Activated T-helper 9 cell treated with anti-CD3 and anti-CD28 coated beads, Interleukin-2, amount 50 U/mL, for 16 hours (primary cell): Measurements from ENCODE around the gene DCLK1.
"Not testable (repeated sequence)": the region's sequence is repeated elsewhere in the genome, so short reads cannot be mapped to it uniquely, and the experiment has no call there.

Source experiments
- DNase-seq: peaks from one replicate; pipeline ENCODE4 v3.0.0-alpha.2; 2020; ENCODE audit warnings: low read depth

Gene DCLK1

DNA sequence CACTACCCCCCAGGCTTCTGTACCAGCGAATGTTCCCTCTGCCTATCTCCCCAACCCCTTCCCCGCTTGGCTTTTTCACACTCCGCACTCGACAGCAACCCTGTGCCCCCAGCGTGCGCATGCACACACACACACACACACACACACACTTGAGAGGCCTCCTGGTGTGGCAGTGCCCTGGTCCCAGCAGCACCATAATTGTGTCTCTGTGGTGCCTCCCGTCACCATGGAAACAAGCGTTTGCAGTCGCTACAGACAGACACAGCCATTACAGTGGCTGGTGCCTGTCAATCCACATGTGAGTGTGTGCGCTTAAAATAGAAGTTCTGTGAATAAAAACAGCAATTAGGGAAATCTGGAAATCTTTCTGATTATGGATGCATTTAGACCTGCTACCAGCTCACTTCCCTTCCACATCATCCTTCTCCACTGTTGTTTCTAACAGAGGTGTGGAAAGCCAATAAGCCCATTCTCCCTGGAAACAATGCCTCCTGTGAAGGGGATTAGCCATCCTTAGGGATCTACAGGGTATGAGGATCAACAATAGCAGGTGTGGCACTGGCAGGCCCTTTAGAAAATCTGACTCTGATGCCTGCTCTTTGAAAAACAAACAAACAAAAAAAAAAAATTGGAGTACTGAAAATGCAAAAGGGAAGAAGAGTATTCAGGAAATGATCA, 146.3 kb downstream of the DCLK1 start:
- DNase-seq: no peak

- no peak for DNase-seq
These were observed 146.9 kb downstream of the DCLK1 start for GRCh38 chr13:35984287-35984686.

- DNase-seq: not testable (repeated sequence)
These were observed 147.5 kb downstream of the DCLK1 start for GRCh38 chr13:35983703-35984102.

DNA sequence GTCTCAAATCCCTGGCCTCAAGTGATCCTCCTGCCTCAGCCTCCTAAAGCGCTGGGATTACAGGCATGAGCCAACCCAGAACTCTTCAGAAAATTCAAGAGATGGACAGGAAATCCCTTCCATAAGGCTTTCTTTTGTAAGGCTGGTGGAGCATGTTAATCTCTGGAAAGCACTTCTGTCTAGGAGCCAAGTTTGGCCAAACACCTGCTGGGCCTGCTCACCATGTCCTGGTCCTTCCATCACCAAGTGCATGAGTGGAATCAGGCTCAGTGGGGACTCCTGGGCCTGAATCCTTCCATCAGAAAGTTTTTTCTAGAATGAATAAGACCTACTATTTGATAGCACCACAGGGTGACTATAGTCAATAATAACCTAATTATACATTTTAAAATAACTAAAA, 148.0 kb downstream of the DCLK1 start:
- DNase-seq: no peak

DNA sequence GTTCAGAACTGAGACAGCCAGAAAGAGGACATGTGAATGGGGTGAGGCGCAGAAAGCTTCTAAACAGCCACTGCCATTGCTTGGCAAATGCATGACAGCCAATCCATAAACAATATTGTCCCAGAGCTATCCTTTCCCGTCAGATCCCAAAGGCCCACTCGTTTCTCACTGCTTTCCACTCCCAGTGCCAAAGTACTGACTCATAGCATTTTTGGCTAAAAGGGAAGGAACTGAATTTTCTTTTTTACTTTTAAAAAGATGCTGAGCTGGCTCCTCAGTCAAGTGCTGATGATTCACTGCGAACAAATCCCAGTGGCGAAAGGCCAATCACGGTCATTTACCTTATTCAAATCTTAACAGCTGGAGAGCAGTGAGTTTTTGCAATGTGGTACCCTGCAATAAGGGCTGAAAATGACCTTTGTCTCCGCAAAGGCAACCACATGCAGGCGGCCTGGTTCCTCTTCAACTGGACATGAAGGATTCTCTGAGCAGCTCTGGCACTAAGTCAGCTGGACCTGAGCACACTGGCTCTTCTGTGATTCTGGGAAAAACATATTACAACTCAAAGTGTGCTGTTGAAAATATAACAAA, 151.7 kb downstream of the DCLK1 start:
- no peak for DNase-seq

DNA sequence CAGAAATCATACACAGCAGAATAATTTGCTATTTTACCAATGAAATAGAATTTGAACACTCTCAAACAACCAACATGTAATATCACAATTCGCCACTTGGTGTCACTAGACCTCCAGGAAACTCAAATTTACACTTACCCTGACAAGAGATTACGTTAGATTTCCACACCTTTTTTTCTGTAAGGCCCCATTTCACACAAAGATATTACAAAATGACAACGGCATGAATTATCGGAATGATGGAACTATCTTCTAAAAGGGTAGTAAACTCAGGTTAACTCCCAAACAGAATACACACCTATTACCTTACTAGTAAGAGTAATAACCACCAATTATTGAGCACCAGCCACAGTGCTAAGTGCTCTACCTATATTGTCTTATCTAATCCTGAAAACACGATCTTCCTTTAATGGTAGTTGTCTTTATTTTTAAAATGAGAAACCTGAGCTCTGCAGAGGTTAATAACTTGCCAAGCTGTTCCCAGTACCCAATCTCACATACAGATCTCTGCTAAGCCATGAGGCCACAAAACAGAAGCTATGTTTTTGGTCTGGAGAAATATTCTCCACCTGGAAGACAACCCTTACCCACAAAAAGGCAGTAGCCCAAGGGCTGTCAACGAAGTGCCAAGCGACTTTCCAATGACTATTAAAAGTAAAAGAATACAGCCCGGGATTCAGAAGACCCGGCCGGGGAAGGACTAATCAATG, 152.4 kb downstream of the DCLK1 start:
- no peak for DNase-seq

- DNase-seq: no peak
These were observed 154.1 kb downstream of the DCLK1 start for GRCh38 chr13:35977060-35977459.

DNA sequence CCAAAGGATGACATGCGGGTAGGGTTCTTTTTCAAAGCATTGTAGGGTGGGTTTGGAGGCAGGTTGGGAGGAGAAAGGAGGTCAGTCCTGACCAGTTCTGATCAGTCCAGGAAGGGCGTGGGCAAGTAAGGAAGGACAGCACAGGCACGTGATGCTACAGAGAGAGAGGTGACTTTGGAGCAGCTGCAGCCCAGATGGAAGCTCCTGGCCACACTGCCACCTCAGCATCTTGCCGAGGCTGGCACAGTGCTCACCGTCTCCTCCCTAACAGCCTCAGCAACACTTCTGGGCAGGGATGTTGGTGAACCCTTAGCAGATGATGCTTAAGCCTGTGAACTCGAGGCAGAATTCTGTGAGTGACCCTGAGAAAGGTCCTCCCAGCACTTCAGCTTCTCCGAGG, 155.1 kb downstream of the DCLK1 start:
- DNase-seq: no peak

- DNase-seq: not testable (repeated sequence)
These were observed 164.2 kb downstream of the DCLK1 start for GRCh38 chr13:35966951-35967350.

DNA sequence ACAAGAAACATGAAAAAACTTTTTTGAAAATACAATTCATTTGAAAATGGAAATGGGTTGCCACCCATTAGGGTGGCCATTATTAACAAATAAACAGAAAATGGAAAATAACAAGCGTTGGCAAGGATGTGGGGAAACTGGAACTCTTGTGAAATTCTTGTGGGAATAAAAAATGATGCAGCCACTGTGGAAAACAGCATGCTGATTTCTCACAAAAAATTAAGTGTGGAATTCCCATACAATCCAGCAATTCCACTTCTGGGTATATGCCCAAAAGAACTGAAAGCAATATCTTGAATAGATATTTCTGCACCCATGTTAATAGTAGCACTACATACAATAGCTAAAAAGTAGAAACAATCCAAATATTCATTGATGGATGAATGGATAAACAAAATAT, 165.2 kb downstream of the DCLK1 start:
- DNase-seq: no peak

DNA sequence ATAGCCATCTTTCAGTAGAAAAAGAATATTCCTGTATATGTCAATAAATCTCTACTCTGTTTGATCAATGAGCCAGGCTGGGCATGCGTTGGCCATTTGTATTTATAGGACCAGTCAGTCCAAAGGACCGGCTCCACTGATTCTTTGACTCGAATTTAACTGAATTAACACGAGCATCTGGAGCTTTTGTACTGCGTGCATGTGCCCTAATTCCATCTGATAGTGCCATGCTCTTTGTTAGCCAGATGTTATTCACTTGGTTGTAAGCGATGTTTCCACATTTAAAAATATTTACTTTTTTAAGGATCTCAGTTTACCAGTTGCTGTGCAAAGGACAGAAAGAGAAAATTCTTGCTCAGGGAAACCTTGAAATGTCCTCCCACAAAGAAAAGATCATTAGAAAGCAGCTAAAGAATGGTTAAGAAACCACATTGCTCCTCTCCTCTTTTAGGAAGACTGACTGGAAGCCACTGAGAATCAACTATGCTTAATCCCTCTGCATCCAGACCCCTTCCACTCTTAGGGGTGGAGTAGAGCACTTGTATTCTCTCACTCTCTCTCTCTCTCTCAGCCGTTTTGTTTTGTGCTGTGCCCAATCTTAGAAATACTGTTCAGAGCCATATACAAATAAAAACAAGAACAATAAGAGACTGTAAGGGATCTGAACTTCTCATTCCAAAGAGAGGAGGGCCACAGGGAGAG, 165.8 kb downstream of the DCLK1 start:
- no peak for DNase-seq

GRCh38 chr13:35964863-35965180, 166.4 kb downstream of the DCLK1 start:
- no peak for DNase-seq

GRCh38 chr13:35964011-35964862, 166.9 kb downstream of the DCLK1 start:
- DNase-seq: no peak

DNA sequence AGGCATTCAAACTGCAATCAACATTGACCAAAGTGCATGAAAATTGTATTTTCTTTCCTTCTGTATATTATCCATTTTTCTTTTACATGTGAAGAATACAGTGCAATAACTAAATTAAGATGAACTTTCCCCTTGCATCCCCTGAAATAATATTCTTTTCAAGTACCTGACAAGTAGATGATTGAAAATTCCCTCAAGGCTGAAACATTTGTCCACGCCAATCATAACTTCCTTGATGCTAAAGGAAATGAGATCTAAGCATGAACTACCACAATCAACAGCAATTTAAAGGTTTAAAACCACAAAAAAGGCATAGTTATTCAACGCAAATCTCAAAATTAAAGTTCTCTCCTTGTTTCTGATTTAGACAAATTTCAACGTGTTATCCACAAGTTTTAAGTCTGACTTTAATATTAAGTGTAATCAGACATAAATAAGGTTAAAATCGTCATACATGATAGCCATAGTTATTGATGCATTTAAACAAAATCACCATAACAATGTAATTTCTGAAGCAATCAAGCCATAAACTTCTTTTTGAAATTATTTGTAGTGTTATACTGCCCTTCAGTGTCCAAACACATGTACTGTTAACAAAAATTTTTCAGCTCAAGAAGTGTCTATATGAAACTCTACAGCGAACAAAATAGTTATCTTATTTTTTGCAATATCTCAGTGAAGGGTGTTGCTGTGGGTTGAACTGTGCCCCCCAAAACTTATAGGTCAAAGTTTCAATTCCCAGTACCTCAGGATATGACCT, 169.5 kb downstream of the DCLK1 start:
- no peak for DNase-seq

DNA sequence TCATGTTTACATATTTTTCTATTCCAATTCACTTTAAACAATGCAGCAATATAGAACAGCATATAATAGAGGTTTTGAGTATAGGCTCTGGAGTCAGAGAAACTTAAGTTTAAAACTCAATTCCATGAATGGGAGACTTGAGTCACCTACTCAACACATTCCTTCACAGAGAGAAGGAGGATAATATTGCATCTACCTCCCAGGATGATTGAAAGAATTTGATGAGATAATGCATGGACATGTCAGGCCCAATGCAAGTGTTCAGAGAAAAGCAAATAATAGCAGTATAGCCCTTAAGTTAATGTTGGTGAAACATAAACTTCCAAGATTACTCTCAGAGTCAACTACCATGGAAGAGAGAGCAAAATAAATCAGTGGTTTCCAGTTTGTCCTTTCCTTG, 170.2 kb downstream of the DCLK1 start:
- no peak for DNase-seq

DNA sequence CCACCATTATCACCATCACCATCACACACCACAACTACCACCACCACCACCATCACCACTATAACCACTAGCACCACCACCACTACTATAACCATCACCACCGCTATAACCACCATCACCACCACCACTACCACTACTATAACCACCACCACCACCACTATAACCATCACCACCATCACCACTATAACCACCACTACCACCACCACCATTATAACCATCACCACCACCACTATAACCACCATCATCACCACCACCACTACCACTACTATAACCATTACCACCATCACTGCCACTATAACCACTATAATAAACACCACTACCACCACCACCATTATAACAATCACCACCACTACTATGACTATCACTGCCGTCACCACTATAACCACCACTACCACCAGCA, 173.2 kb downstream of the DCLK1 start:
- DNase-seq: no peak

DNA sequence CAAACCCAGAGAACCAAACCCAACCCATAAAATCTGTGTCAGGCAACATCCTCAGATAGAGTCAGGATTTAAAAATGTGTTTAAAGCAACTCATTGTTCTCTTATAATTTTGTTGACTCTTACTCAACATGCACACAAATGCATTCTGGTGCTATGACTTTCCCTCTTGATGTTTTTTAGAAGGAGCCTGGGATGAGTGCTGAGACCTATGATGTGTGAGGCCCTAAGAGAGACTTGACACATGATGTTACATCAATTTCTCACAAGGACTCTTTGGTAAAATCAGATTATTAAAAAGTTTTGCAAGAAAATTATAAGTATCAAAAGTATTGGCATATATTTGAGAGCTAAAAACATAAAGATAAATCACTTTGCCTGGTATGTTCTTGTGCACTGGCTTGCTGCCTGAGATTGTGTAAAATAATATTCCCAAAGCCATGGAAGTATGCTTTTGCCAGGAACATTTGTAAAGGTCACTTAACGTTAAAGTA, 173.9 kb downstream of the DCLK1 start:
- DNase-seq: no peak

GRCh38 chr13:35956074-35956473, 175.1 kb downstream of the DCLK1 start:
- no peak for DNase-seq

- DNase-seq: no peak
These were observed 177.0 kb downstream of the DCLK1 start for GRCh38 chr13:35954207-35954560.

DNA sequence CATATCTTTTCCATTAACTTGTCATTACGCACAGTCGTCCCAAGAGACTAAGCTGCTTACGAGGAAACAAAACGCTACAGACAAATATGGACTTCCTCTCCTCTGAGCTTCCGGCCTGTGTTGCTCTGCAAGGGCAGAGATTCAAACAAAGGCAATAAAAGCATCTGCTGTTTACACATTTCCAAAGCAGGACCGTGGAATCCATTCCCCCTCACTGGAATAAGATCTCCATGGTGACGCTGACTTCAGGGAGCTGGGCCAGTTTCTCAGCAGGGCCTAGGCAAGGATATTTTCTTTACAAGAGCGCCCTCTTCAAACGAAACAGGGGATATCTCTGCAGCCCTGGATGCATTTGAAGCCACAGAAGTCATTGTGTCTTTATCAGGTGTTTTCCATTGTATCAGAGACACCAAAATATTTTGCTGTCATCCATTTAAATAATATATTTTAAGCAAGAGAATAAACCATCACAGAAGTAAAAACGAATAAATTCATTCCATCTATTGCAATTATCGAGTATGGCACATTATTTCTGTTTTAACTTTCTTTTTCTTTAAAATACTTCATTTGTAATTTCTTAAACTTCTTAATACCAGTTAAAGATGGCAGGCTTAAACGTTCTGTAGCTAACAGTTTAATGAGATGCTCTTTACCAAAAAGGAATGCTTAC, 177.5 kb downstream of the DCLK1 start:
- DNase-seq: no peak

GRCh38 chr13:35947315-35947714, 183.9 kb downstream of the DCLK1 start:
- no peak for DNase-seq
